ENCODE results near the gene PTPN6. TPM values are rescaled to one million over a fixed set of nuclear protein-coding genes. Genes with fewer than 3 reads are reported as not detected.

PTPN6 gene
- total and polyA plus RNA-seq, 2 of the 8 experiments (the other 6 are each of a cell fraction or from before 2014, with no cell fraction given), result 16.3 to 28.4 TPM

GRCh38 chr12:6937481-6938352, 13.4 kb upstream of the PTPN6 start (continued):
- peak in 2 of 3 experiments; percentile 90 to 99; a peak in 3 of 4 replicates for TF ChIP-seq CTCF (IDR thresholded peaks at IDR 0.05; ENCODE audit: control extremely low read depth in 1 of 3, insufficient read depth in 1 of 3, low read depth in 1 of 3, low read length in 3 of 3)
- TF ChIP-seq SIRT6 (IDR thresholded peaks at IDR 0.05; ENCODE audit: low read length), result no peak
- TF ChIP-seq JUND (IDR thresholded peaks at IDR 0.05; ENCODE audit: low read length), result peak; percentile 49; the same call in 1 of the 2 replicates
- TF ChIP-seq EP300 (IDR thresholded peaks at IDR 0.05; ENCODE audit: borderline replicate concordance in 1 of 2, low read depth in 2 of 2, low read length in 2 of 2), result peak; percentile 56 to 63; a peak in 1 of 3 replicates
- TF ChIP-seq EGR1 (IDR thresholded peaks at IDR 0.05; ENCODE audit: borderline replicate concordance, low read depth, low read length), result peak; percentile 86; the same call in 1 of the 2 replicates
- peak; percentile 67 for TF ChIP-seq SRF (IDR thresholded peaks at IDR 0.05; ENCODE audit: low read depth, low read length)
- TF ChIP-seq ASH2L (IDR thresholded peaks at IDR 0.05; ENCODE audit: low read length), result peak; percentile 68
- peak in 1 of 2 experiments; percentile 93; a peak in 2 of 3 replicates for TF ChIP-seq POLR2A (IDR thresholded peaks at IDR 0.05; ENCODE audit: control extremely low read depth in 1 of 2, low read depth in 2 of 2, low read length in 2 of 2)
- TF ChIP-seq USF2 (IDR thresholded peaks at IDR 0.05; ENCODE audit: low read length), result no peak; the same call in 1 of the 2 replicates
- TF ChIP-seq, protein P1, sequence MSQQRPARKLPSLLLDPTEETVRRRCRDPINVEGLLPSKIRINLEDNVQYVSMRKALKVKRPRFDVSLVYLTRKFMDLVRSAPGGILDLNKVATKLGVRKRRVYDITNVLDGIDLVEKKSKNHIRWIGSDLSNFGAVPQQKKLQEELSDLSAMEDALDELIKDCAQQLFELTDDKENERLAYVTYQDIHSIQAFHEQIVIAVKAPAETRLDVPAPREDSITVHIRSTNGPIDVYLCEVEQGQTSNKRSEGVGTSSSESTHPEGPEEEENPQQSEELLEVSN (IDR thresholded peaks at IDR 0.05), result peak; percentile 82
- no peak for TF ChIP-seq CEBPB (IDR thresholded peaks at IDR 0.05; ENCODE audit: low read depth, low read length)
- TF ChIP-seq CBX8 (IDR thresholded peaks at IDR 0.05; ENCODE audit: borderline replicate concordance, low read depth, low read length), result no peak
- TF ChIP-seq BRCA1 (IDR thresholded peaks at IDR 0.05; ENCODE audit: low read depth, low read length), result peak; percentile 81
- peak; percentile 82 for TF ChIP-seq ATF2 (IDR thresholded peaks at IDR 0.05; ENCODE audit: low read length)
- TF ChIP-seq RBBP5 (IDR thresholded peaks at IDR 0.05; ENCODE audit: borderline replicate concordance, low read depth, low read length), result peak; percentile 40; the same call in 1 of the 2 replicates
- no peak for TF ChIP-seq KDM1A (IDR thresholded peaks at IDR 0.05; ENCODE audit: borderline replicate concordance, low read length)
- TF ChIP-seq YY1 (IDR thresholded peaks at IDR 0.05; ENCODE audit: low read depth, low read length), result peak; percentile 80; the same call in 1 of the 2 replicates
